HG03103 (cell line): ENCODE data around the gene AMPD3.

ENCODE experiments used
- ATAC-seq: cut with Tn5 transposase; IDR thresholded peaks from one replicate; pipeline ENCODE4 v1.9.1; 2021; ENCODE audit warnings: low read depth; ENCODE audit not compliant: unreplicated experiment

The AMPD3 gene

DNA sequence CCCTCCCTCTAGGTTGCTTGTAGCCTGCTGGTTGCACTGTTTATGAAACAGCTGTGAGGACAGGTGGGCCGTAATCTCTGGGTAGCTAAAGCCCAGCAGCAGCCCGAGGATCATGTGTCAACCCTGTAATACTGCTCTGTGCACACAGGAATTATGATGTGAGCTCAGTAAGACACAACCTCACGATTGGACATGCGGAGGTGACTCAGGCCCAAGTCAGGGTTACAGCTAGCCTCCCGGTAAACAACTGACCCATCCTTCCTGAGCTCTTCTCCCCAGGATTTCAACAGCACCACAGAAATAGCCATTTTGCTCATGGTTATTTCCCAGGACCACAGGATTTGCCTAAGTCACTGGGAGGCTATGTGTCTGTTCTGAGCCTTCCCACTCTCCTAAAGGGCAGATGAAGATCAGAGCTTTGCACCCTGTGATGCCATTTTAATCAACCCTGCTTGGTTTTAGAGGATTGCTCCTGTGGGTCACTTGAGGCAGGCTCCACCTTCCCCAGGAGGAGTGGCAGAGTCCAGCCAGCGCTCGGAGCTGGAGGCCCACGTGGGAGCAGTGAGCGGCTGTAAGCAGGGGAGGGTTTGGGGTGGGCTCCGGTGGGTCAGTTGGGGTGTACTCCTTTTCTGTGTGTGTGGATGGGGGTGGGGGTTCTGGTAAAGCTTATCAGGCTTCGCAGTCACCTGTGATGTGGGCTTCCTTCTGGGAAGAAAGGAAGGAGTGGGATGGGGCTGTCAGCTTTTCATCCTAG, at the start of gene AMPD3:
Gene AMPD3 (plus strand): TSS at position 387 of the 754 bp plus-strand sequence. CDS start 6,256 bp downstream, outside the sequence.
- ATAC-seq: no peak

DNA sequence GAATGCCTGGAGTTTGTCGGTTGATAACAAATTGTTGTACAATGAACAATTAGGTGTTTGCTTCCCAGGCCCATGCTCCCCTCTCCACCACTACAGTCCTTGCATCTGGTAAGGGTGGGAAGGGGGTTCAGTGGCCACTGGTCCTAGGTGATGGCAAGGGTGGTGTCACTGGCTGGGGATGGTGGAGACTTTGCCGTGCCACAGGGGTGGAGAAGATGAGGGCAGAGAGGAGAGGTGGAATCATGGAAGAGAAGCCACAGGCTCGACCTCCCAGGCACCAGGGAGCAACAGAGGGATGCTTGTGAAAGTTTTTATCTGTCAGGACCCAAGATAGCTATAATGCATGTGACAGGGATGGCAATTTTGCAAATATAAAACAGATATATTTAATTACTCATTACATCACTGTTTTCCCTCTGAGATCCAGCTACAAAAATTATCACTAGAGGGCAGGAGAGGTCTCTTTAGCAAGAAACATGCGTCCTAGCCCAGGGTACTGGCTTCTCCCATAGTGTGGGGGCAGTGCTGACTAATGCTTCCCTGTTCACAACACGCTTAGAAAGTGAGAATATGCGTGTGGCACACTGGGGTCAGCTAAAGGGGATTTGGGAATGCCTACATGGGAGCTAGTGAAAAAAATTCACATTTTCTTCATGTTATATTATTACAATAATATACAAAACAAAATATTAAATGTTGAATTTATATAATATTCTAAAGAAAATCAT, 49.0 kb upstream of the AMPD3 start:
- no peak for ATAC-seq

DNA sequence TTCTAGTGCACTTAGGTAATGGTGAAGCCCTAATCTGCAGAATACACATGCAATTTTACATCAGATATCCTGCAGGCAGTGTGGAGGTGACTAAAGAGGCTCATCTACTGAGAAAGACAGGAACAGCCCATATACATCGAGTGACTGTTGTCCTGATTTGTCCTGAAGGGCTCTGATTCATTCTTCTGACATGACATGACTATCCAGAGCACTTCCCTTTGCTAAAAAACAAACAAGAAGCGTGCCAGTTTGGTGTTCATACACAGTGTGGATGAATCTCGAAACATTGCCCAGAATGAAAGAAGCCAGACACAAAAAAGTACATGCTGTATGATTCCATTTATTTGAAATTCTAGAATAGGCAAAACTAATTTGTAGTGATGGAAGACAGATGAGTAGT, 48.0 kb upstream of the AMPD3 start:
- ATAC-seq: no peak

DNA sequence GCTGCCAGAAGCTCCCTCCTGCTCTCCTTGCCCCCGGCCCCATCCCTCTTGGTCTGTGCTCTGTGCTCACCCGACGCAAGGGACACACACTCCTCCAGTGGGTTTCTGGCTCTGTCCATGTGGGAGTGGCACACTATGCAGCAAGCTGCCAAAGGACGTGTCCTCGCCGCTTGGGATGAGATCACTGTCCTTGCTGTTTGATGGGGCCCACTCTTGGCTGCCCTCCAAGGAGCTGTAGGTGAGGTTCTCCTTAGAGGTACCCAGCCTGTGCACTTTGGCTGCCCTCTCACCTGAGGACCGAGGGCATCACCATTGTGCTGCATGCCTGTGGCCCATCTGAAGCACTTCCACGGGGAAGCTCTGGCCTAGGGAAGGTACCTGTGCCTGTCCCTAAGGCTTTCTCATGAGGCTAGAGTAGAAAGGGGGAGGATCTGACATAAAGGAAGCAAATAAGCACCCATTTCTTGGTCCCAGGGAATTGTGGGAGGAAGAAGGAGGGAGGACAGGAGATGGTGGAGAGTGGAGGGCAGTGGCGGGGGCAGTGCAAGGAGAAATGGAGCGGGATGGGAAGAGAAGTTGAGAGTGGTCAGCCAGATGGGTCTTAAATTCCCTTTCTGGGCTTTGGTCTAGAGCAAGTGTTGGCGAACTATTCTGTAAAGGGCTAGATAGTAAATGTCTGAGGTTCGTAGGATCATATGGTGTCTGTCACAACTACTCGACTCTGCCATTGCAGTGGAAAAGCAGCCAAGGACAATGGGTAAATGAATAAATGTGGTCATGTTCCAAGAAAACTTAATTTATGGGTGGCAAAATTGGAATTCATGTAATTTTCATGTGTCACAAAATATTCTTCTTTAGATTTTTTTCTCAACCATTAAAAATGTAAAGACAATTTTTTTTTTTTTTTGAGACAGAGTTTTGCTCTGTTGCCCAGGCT, 47.0 kb upstream of the AMPD3 start:
- ATAC-seq: no peak

DNA sequence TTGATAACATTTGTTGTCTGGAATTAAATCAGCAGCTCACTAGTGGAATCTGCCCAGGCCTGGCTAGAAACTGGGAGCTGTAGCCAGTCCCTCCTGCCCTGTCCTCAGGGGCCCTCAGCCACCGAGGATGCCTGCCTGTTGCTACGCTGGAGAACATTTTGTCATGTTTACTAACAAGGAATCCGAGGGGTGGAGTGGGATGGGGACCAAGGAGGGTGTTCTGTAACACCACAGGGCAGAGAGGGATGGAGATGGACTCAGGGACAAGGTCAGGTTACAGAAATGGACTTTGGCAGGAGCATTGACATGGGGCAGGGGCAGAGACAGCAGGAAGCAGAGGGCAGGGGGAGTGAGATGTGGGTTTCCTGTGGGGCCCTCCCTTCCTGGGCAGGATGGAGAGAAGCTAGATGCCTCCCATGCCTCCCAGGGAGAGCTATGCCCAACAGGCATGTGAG, 45.8 kb upstream of the AMPD3 start:
- no peak for ATAC-seq

DNA sequence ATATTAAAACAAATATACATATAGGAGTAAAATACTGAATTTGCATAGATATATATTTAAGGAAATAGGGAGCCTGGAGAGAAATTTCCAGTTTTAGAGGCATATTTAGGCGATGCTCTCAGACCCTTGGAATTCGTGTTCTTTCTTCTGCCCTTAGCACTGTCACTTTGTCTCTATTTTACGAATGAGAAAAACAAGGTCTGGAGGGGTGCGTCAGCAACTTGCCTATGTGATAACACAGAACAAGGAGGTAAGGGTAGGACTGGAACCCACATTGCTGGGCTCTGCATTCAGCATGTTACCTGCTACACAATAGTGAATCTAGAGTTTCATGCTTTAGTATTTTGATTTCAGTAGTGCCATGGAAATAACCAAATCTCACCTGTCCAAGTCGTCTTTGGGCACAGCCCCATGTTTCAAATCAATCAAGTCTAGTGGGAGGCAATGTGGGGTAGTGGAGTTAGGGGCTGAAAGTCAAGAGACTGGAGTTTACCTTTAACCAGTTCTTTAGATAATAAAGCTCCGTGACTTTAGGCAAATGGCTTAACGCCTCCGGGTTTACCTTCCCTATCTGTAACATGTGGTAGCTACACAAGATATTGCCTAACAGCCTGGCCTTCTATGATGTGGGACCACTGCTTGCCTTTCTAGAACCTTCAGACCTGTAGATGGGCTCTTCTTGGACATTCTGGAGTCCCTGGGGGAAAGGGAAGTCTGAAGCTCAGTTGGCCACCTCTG, 44.8 kb upstream of the AMPD3 start:
- ATAC-seq: no peak

DNA sequence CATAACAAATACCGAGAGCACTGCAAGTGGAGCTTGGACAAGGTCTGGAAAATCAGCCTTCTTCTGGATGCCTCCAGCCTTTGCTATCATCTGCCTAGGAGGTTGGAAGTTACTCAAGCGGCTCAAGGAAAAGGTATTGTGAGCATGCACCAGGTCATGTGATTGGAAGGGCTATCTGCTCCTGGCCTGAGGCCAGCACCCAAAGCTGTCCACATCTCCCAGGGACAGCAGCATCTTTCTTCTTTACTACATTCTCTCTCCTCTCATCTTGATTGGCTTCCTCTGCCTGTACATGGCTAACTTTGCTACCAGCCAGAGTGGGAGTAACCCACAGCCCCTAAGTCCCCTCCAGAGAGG, 44.2 kb upstream of the AMPD3 start:
- no peak for ATAC-seq

DNA sequence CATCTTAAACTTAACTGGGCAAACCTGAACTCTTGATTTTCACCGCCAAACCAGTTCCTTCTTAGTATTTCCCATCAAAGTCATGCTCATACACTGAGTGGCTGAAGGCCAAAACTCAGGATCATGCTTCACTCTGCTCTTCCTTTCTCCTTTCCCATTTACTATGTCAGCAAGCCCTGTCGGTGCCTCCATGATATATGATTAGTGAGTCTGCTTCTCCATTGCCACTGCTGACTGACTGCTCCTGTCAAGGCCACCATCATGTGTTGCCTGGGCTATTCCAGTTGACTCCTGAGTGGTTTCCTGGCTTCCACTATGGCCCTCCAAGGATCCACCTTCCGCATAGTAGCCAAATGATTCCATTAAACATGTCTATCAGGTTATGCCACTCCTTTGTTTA, 42.8 kb upstream of the AMPD3 start:
- ATAC-seq: no peak

DNA sequence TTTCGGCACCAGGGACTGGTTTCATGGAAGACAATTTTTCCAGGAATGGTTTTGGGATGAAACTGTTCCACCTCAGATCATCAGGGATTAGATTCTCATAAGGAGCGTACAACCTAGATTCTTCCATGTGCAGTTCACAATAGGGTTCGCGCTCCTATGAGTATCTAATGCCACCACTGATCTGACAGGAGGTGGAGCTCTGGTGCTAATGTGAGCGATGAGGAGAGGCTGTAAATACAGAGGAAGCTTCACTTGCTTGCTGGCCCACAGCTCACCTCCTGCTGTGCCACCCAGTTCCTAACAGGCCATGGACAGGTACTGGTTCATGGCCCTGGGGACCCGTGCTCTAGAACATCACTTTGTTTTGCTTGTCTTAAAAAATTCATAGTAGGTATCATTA, 41.8 kb upstream of the AMPD3 start:
- no peak for ATAC-seq

DNA sequence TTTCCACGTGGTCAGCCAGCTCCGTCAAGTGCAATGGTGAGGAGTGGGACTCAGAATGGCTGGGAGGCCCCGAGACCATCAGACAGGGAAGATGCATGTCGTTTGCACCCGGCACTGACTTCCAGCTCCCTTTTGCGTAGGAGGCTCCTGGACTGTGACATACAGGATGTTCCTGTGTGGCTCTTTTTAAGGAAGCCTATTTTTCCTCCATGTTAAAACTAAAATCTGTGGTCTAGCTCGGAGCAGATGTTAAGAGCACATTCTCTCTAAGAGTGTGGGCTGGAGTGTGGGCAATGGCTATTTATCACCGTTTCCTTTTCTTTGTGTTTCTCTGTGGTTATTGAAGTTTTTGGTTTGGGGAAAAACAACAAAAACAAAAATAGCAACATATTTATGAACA, 40.9 kb upstream of the AMPD3 start:
- no peak for ATAC-seq

DNA sequence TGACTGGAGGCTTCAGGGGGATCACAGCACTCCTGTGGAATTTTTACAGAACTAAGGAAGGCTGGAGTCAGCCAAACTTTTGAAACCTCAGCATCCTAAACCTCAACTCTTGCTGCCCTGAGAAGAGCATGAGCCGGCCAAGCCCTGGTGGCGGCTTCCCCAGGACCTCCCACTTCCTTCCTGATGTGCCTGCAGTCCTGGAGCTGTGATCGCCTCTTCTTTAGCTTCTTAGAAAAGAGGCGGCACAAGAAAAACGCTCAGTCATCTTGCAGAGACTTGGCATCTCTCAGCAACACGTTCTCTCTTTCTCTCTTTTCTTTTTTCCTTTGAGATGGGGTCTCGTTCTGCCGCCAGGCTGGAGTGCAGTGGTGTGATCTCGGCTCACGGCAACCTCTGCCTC, 40.4 kb upstream of the AMPD3 start:
- ATAC-seq: no peak

DNA sequence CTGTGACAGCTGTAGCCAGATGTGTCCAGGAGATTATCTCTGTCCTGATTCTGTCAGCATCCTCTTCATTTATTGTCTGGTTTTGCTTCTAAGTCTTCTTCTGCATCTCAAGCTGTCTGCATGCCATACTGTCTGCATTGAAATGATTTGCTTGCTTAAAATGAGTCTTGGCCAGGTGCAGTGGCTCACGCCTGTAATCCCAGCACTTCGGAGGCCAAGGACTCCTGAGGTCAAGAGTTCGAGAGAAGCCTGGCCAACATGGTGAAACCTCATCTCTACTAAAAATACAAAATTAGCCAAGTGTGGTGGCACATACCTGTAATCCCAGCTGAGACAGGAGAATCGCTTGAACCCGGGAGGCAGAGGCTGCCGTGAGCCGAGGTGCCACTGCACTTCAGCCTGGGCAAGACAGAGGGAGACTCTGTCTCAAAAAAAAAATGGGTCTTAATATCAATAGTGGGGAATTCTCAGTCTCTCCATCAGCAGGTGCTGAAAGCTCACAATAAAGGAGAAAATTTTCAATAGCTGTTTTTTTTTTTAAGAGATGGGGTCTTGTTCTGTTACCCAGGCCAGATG, 39.2 kb upstream of the AMPD3 start:
- ATAC-seq: no peak

DNA sequence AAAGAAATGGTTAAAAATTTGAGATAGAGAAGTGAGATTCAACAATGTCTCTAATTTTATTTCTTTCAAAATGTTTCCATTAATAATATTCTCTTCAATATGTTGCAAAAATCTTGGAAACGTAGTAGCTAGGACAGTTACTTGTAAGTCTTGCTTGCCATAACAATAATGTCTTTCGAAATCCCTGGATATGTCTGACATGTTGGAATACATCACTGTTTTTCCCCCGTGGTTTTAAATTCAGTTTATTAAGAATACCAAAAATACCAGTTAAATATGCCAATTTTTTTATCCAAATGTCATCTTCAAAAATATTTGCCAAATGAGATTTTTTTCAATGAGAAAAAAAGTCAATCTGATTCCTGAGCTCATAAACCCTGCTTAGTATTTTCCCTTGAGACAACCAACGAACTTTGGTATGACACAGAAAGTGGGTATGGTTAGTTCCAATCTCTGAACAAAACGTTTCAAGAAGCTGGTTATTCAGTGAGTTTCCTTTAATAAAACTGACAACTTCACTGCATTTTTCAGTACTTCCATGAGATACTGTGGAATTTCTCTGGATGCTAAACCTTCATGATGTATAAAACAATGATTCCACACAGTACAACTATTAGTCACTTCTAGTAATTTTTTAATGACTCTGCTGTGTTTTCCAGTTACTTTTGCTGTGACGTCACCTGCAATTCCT, 36.7 kb upstream of the AMPD3 start:
- ATAC-seq: no peak

DNA sequence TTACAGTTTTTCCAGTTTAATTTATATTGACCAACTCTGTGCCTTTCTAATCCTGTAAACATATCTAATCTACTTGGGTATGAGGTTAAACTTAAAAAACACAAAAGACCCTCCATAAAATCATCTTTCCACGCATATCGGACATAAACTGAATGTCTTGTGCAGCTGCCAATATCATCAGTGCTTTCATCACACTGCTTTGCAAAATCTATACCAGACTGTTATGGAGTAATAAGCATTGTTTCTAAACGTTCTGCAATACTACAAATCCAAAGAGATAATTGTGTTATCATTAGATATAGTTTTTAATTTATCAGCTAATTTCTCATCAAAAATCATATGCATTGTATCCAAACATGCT, 36.1 kb upstream of the AMPD3 start:
- ATAC-seq: no peak

DNA sequence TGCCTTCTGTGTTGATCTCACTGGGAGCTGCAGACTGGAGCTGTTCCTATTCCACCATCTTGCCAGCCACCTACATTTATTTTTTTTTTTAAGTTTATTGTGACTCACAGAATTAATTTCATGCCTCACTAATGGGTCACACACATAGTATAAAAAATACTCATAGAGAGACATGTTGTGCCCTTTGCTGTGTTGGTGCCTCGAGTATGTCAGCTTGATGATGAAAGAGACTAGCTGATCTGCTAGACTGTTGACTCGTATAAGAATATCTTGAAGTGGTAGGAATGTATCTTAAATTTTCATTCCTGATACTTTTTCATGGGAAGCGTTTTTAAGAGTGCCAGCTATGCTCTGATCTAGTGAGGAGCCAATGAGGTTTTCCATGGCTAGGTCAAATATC, 28.6 kb upstream of the AMPD3 start:
- no peak for ATAC-seq

DNA sequence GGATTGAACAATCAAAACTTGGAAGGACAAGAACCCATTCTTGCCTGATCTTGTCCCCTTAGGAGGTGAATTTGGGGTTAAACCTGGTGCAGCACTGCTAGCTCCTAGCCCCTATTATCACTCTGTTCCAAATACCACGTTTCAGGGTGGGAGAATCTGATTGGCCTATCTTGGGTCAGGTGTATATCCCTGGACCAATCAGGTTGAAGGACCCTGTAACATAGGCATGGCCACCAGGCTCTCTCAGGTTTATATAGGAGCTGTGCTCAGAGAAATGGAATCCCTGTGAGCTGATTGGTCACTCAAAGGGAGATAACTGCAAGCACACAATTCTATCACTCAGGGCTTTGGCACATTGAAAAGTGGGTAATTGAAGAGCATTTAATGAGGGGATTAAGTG, 26.6 kb upstream of the AMPD3 start:
- no peak for ATAC-seq

DNA sequence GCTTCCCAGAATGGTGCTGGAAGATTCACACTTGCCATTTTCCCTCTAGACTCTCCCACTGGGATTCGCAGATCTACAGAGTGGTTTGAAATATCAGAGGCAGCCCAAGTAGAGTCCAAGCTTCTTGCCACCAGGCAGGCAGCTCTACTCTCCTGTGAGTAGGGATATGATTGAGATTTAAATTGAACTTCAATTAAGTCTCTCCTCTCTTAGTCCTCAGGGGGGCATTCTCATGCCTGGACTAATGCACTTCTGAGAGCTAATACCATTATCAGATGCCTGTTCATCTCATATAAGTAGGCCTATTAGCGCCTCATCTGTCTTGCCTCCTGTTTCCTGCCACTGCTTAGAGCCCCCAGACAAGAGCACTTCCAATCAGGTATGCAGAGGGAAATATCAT, 25.5 kb upstream of the AMPD3 start:
- ATAC-seq: no peak

DNA sequence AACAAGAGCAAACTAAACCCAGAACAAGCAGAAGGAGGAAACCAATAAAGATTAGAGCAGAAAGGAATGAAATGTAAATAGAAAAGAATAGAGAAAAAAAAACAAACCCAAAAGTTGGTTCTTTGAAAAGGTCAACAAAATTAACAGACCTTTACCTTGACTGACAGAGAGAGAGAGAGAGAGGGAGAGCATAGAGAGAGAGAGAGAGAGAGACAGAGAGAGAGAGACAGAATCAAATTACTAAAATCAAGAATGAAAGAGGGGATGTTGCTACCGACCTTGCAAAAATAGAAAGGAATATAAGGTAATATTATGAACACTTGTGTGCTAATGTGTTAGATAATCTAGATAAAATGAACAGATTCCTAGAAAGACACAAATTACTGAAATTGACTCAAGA, 22.6 kb upstream of the AMPD3 start:
- no peak for ATAC-seq

DNA sequence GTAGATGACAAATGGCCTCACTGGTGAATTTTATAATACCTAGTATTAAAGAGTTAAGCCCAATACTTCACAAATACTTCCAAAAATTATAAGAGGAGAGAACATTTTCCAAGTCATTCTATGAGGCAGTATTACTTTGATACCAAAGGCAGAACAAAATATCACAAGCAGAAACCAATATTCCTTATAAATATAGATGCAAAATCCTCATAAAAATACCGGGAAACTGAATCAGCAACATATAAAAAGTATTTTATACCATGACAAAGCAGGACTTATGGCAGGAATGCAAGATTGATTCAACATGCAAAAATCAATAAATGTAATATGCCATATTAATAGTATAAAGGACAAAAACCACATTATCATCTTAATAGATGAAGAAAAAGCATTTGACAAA, 22.1 kb upstream of the AMPD3 start:
- no peak for ATAC-seq

DNA sequence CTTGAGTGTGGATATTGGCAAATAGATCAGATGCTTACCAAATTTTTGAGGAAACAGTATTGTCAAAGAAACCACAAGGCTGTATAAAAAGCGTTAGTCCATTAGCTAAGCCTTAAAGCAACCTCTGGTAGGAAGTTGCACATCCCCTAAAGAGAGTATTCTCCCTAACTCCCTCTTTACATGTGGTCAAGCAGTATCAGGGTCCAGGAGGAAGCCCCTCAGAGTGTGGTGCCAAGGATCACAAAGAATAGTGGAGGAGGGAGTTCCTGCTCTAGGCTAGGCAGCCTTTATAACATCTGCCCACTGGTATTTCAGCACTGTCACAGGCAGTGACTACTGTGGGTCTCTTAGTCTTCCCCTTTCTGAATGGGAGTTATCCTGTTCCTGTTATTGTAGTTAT, 18.8 kb upstream of the AMPD3 start:
- no peak for ATAC-seq
